HG03097 (cell line): ENCODE results near the gene PARP3.
"Not testable (repeated sequence)": the region's sequence is repeated elsewhere in the genome, so short reads cannot be mapped to it uniquely, and the experiment has no call there.

ENCODE experiments used
- ATAC-seq: cut with Tn5 transposase; IDR thresholded peaks from one replicate; pipeline ENCODE4 v1.9.1; 2021; ENCODE audit not compliant: unreplicated experiment, low FRiP score

PARP3 gene

DNA sequence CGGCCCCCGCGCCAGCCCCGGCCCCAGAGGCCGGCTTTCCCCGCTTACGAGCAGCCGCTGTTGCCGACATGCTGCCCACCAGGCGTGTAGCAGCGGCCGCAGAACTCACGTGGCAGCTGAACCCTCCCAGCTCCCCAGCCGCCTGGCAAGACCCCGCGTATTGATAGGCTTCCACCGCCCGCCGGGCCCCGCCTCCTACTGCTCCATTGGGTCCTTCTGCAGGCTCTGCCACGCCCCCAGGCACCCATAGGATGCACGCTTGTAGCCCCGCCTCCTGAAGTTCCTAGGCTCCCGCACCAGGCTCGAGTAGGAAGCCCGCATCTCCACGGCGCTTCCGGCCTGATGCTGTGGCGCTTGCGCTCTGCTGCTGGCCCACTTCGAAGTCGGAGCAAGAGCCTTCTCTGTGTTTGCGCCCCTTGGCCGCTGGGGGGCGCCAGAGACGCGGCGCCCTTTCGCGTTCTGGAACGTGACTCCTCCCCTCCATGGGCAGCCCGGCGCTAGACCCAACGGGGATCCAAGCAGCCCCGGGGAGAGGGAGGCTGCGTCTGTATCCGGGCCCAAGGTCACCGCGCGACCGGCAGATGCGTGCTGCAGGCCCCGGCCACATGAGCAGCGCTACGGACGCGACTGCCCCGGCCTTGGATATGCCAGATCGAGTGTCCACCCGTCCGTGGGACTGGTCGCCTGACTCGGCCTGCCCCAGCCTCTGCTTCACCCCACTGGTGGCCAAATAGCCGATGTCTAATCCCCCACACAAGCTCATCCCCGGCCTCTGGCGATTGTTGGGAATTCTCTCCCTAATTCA lies at the start of gene PARP3, which contains the start of gene RRP9:
Gene PARP3, plus strand, starts transcription at position 566 of the 805 bp plus-strand sequence. CDS start 993 bp downstream, outside the sequence.
Gene RRP9, minus strand, starts transcription at position 107 of the 805 bp plus-strand sequence. Its CDS starts 37 bp downstream, at position 70.
- peak; percentile 88 for ATAC-seq

- ATAC-seq, result no peak
Observed at GRCh38 chr3:51894391-51894790, 47.8 kb upstream of the PARP3 start.

- ATAC-seq, result no peak
Observed at GRCh38 chr3:51894939-51895338, 47.2 kb upstream of the PARP3 start.

DNA sequence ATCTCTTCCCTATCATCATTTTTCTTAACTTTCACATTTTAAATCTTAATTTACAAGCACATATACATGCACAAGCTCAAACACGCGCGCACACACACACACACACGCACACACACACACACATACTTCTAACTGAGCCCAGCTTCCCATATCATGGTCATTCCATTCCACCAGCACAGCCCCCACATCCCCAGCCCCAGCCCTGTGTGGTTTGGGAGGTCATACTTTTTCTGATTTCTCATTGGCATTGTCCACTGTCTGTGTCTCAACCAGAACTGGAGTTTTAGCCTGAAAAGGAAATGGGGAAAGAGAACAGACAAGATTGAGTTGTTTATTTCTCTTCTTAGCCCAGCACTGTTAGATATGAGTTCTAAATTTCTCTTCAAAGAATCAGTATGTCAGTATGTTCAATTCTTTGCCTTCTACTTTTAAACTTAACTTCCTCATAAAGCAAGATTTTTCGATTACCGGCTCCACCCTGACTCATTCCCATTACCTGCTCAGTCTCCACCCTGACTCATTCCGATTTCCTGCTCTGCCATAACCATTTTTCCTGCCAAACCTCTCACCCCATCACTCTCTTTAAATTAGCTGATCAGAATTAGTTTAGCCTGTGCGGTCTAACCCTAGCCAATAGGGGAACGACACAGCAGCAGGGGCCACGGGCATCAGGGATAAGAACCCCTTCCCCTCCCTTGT lies 45.4 kb upstream of the PARP3 start:
- no peak for ATAC-seq

DNA sequence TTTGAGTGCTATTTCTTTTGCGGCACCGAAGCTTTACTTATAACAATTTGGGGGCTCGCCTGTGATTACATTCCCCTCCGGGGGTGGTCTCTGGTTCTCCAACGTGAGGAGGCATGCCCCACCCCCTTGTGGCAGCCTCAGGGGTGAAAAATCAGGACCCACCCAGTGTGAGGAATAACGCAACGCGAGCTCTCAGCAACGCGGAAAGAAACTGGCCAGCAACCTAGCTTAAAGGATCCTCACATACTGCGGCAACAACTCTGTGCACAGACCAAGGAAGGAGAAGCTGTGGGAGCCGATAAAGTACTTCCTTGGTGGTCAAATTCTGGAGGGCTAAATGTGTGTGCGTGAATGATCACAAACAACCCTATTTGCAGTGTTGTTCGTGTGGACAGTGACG lies 44.8 kb upstream of the PARP3 start:
- no peak for ATAC-seq

GRCh38 chr3:51900043-51900442 lies 42.1 kb upstream of the PARP3 start:
- ATAC-seq, result not testable (repeated sequence)

GRCh38 chr3:51902361-51902760 lies 39.8 kb upstream of the PARP3 start:
- not testable (repeated sequence) for ATAC-seq

DNA sequence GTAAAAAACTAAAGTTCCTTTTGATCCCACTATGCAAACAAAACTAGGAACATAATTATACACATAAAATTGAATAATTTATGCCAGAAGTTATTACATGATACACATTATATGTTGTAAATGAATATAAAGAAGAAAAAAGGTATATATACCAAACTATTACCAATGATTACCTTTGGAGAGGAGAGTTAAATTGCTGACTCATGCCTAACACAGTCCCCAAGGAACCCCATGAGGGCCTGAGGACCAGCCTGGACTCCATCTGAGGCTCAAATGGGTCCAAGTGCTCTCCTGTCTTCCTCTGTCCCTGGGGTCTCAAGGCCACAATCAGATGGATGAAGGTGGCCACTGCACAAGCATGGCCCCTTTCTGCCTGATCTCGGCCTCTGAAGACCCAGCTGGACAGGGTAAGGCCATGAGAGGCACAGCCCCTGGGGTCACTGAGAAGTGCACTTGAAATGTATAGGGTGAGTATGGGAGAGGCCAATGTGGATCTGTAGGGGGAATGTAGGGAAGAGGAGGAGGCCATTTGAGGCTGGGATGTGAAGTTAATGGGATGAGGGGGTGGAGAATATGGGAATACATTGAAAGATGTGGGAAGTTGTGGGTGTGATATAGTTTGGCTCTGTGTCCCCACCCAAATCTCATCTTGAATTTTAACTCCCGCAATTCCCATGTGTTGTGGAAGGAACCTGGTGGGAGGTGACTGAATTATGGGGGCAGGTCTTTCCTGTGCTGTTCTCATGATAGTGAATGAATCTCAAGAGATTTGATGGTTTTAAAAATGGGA lies 37.9 kb upstream of the PARP3 start:
- no peak for ATAC-seq

DNA sequence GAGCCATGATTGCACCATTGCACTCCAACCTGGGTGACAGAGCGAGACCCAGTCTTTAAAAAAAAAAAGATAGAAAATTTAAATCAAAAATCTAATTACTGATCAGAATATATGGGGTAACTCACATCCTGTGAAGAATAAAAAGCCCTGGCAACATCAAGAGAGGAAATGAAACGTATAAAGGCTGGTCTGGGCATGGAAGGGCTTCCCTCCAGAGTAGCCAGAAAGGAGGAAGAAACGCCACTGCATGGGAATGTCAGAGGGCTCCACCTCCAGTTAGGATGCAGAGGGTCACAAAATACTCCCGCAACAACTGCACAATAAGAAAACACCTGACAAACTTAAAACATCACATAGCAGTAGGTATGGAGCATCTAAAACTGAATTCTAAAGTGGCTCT lies 34.1 kb upstream of the PARP3 start:
- no peak for ATAC-seq

GRCh38 chr3:51916418-51916817 lies 25.7 kb upstream of the PARP3 start:
- ATAC-seq, result no peak

DNA sequence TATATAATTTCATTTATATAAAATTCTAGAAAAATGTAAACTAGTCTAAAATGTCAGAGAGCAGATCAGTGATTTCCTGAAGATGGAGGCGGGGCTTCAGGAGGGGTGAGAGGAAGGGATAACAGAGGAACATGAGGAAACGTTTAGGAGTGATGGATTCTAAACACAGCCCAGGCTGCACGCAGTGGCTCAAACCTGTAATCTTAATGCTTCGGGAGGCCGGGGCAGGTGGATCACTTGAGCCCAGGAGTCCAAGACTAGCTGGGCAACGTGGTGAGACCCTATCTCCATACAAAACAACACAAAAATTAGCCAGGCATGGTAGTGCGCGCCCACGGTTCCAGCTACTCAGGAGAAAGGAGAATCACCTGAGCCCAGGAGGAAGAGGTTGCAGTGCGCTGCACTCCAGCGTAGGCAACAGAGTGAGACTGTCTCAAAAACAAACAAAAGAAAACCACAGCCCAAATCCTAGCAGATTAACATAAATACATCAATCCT lies 21.0 kb upstream of the PARP3 start:
- ATAC-seq, result no peak

DNA sequence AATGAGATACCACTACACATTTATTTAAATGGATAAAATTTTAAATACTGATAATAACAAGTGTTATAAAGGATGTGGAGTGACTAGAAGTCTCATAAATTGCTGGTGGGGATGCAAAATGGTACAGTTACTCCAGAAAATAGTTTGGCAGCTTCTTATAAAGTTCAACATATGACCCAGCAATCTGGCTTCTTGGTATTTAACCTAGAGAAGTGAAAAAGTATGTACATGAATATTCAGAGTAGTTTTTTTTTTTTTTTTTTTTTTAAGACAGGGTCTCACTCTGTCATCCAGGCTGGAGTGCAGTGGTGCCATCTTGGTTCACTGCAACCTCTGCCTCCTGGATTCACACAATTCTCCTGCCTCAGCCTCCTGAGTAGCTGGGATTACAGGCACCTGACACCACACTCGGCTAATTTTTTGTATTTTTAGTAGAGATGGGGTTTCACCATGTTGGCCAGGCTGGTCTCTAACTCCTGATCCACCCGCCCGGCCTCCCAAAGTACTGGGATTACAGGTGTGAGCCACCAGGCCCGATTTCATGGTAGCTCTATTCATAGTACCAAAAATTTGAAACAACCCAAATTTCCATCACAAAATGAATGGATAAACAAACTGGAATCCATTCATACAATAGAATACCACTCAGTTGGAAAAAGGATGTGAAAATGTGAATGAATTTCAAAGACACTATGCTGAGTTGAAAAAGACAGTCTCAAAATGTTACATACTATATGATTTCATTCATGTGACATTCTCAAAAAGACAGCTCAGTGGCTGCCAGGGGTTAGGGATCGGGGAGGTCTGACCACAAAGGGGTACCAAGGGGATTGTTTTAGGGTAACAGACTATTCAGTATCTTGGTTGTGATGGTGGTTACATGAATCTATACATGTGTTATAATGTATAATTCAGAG lies 14.8 kb upstream of the PARP3 start:
- ATAC-seq, result no peak

GRCh38 chr3:51928438-51928837 lies 13.7 kb upstream of the PARP3 start:
- no peak for ATAC-seq

- not testable (repeated sequence) for ATAC-seq
Observed at GRCh38 chr3:51928981-51929380, 13.2 kb upstream of the PARP3 start.

GRCh38 chr3:51929420-51930003 lies 12.7 kb upstream of the PARP3 start:
- no peak for ATAC-seq

DNA sequence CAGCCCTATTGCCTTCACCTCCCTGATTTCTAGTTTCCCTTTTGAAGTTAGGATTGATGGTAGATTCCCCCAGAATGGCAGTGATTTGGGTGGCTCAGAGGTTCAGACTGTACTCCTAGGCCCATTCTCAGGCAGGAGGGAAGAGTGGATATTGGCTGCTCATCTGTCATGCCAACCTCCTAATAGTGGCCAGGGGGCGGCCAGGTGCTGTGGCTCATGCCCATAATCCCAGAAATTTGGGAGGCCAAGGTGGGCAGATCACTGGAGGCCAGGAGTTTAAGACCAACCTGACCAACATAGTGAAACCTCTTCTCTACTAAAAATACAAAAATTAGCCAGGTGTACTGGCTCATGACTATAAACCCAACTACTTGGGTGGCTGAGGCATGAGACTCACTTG lies 11.7 kb upstream of the PARP3 start:
- ATAC-seq, result no peak

GRCh38 chr3:51931756-51932155 lies 10.4 kb upstream of the PARP3 start:
- ATAC-seq, result no peak

DNA sequence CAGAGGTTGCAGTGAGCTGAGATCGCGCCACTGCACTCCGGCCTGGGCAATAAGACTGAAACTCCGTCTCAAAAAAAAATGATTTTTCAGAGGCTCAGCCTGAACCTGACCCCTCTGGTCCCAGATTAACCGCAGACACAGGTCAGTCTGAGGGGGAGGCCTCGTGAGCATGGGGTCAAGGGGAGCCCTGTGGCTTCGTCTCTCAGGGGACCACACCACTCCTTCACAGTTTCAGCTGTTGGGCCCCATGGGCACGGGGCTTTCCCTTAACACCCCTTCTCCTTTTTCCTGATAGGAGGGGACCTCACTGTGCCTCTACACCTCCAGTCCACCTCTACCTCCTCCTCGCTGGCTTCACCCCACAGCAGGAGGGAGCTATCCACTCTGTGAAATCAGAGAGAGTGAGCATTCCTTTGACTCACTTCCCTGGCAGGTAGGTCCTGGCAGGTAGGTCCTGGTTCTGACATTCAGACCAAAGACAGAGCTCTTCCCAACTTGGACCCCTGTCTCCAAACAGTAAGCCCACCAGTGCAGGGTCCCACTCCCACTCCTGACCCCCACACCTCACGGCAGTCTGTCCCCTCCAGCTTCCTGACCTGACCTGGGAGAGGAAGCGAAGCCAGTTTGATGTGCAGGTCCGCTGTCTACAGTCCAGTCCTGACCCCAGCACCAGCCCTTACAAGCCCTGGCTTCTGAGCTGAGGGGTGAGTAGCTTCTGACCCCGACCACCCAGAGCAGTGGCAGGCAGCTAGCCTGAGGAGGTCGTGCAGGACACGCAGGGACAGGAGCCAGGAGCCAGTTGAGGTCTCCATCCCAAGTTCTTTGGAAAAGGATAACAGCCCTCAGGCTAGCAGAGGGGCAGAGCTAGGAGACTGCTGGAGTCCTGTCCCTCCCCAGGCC lies 9.4 kb upstream of the PARP3 start:
- no peak for ATAC-seq
